ENCODE measurements around the gene NFATC1.
"Not testable (repeated sequence)": the region's sequence is repeated elsewhere in the genome, so short reads cannot be mapped to it uniquely, and the experiment has no call there.

Gene NFATC1

DNA sequence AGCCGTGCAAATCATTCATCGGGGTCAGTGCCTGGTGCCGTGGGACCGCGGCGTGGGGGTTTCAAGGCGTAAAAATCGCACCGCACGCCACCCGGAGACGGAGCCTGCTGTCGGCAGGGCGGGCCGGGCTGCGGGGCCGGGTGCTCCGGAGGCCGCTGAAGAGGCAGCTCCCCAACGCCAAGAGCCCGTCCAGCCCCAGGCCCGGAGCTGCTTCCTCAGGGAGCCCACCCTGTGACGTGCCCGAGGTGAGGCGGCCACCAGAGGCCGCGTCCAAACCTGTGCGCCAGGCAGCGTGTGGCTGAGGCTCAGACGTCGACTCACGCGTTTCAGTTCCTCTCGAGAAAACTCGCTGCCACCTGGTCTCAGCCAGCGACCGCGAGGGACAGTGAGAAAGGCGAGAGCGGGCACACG lies 98.1 kb downstream of the NFATC1 start:
- no peak for DNase-seq

DNA sequence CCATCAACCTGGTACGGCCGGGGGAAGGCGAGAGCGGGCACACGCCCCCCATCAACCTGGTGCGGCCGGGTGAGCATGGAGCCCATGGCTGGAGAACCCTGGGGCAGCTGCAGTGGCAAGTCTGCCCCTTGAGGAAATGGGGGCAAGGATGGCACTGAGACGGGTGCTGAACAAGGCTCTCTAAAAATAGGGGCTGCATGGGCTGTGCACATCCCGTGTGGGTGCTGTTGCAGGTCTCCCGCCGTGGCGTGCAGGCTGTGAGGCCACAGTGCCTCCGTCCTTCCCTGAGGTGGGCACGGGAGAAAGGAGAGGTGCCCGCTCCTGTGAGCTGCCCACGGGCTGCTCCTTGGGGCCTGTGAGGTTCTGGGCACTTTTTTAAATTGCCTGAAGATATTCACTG lies 99.2 kb downstream of the NFATC1 start:
- DNase-seq = no peak

DNA sequence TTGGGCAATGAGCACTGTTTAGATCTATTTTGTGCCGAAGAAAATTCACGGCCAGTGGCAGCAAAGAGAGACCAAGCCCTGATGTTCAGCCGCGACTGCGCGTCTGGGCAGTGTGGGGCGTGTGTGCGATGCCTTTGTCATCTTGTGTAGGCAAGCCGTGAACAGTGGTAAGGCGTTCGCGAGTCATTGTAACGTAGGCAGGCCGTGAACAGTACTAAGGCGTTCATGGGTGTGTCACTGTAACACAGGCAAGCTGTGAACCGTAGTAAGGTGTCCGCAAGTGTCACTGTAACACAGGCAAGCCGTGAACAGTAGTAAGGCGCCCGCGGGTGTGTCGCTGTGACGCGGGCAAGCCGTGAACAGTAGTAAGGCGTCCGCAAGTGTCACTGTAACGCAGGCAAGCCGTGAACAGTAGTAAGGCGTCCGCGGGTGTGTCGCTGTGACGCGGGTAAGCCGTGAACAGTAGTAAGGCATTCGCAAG lies 99.9 kb downstream of the NFATC1 start:
- no peak for DNase-seq

DNA sequence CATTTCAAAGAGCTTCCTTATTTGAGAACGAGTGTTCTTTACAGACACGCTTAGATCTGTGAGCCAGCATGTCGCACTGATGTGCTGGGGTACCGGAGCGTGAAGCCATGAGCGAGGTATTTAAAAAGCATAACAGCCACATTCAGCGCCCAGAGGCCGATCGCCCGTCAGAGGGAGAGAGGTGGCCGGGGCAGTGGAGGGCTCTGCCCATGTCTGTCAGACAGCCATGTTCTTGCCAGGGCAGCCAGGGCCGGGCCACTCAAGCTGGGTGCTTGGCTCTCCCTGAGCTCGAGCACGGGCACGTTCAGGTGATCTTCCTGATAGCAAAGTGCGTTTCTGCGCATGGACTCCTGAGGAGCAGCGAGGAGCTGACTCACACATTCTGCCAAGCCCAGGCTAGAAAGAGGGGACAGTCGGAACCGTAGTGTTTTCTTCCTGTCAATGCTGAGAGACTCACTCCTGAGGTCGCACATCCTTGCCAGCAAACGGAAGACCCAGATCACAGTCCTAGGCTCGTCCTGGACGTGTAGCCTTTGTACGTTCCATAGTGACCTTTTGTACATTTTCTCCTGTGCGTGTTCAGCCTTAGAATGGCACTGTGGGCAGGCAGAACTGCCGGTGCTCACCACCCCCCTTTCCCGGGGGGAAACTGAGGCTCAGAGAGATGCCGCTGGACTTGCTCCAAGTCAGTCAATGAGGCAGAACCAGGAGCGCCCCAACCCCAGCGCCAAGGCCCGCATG lies 100.7 kb downstream of the NFATC1 start:
- no peak for DNase-seq

DNA sequence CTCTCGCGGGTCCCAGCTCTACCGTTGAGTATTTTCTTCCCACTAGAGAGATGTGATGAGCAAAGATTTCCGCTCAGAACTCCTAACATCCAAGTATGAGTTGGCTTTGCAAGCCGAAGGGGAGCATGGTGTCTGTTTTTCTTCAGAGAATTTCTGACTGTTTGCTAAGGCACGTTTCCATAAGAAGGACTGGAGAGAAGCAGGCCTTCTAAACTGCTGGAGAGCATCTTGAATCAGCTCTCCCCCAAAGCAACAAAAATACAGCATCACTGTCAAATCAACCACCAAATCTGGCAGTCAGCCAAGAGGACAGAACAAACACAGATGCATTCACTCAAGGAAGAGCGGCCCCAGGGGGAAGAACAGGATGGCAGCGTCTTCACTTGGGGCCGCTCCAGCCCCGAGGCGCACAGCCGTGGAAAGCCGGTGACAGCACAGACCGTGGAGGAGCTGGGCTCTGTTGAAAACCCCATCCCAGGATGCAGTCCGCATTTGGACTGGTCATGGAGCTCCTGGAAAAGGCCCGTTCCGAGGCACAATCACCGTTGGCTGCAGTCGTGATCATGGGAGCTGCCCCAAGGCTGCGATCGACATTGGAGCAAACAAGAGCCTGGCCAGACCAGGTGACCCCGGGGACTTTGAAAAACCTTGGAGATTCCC lies 101.4 kb downstream of the NFATC1 start:
- peak; percentile 38 for DNase-seq

DNA sequence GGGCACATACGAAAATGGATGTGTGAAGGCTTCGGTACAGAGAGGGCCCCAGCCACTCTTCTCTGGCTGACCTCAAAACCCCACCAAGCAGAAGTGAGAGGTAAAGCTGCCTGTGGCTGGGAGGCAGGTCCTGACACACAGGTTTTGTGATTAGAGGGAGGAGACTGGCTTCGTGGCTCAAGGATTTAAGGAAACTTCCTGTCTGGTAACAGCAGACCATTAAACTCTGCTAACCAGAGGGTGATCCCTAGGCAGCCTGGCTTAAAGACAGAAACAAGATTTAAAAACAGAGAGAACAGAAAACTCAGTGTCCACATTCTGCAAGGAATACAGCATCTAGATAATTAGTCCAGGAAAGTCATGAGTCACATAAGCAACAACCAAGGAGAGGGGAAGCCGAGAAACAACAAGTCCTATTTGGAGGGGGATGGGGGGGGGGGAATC lies 101.9 kb downstream of the NFATC1 start:
- DNase-seq = no peak

DNA sequence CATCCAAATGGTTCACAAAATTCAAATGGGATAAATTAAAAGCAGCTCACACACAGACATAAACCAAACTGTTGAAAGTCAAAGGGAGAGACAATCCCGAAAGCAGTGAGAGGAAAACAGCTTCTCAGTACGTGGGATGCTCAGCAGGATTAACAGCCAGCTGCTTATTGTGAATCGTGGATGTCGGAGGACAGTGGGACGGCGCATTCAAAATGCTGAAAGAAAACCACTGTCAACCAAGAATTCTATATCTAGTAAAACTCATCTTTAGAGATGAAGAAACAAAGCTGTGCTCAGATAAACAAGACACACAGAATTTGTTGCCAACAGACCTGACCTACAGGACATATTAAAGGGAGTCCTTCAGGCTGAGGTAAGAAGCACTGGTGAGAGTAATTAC lies 102.9 kb downstream of the NFATC1 start:
- no peak for DNase-seq

DNA sequence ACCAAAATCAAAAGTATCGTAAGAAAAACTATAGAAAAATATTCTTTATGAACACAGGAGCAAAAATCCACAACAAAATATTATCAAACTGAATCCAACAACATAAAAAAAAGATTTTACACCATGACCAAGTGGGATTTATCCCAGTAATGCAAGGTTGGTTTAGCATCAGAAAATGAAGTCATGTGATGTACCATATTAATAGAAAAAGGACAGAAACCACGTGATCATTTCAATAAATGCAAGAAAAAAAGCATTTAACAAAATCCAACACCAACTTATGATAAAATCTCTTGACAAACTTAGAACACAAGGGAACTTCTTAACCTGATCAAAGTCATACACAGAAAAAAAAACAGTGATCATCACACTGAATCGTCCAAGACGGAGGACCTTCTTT lies 105.3 kb downstream of the NFATC1 start:
- no peak for DNase-seq

DNA sequence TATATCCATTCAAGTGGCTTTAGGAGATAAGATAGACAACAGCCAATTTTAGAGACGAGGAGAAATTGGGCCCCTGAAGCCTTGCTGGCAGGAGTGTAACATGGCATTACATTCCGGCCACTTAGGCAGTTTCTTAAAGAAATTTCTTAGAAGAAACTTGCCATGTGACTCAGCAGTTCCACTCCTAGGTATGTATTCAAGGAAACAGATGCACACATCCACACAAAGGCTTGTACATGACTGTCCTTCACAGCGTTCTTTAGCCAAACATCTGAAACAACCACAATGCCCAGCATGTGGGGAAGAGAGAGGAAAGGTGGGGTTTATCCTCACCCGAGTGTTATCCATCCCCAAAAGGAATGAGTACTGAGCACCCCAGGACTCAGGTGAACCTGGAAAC lies 107.1 kb downstream of the NFATC1 start:
- no peak for DNase-seq

DNA sequence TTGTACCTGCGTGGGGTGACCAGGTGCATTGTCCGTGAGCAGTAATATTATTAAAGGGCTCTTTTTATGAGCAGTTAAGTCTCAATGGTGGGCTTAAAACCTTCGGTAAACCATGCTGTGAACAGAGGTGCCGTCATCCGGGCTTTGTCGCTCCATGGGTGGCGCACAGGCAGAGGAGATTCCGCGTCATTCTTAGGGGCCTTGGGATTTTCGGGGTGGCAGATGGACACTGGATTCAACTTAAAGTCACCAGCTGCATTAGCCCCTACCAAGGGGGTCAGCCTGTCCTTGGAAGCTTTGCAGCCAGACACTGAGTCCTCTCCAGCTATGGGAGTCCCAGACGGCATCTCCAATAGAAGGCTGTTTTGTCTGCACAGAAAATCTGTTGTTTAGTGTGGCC lies 107.7 kb downstream of the NFATC1 start:
- no peak for DNase-seq

DNA sequence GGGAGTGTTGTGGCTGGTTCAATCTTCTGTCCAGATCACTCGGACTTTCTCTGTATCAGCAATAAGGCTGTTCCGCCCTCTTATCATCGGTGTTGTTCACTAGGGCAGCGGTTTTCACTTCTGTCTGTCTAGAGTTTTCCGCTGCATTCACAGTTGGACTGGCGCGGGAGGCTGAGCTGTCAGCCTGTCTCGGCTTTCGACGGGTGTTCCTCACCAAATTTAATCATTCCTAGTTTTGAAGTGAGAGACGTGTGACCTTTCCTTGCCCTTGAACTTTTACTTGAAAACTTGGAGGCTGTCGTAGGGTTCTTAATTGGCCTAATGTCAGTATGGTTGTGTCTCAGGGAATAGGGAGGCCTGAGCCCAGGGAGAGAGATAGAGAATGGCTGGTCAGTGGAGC lies 108.3 kb downstream of the NFATC1 start:
- DNase-seq = no peak

DNA sequence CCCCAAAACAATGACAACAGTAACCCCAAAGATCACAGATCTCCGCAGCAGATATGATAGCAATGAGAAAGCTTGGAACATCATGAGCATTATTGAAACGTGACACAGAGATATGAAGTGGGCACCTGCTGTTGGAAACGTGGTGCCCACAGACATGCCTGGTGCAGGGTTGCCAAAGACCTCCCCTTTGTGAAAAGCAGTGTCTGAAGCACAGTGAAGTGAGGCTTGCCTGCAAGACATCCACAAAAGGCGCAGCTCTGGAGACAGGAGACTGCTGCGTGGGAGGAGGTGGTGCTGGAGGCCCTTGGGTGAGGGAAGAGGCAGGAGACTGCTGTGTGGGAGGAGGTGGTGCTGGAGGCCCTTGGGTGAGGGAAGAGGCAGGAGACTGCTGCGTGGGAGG lies 108.8 kb downstream of the NFATC1 start:
- not testable (repeated sequence) for DNase-seq

DNA sequence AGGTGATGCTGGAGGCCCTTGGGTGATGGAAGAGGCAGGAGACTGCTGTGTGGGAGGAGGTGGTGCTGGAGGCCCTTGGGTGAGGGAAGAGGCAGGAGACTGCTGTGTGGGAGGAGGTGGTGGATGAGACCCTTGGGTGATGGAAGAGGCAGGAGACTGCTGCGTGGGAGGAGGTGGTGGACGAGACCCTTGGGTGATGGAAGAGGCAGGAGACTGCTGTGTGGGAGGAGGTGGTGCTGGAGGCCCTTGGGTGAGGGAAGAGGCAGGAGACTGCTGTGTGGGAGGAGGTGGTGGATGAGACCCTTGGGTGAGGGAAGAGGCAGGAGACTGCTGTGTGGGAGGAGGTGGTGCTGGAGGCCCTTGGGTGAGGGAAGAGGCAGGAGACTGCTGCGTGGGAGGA lies 109.7 kb downstream of the NFATC1 start:
- DNase-seq = not testable (repeated sequence)

DNA sequence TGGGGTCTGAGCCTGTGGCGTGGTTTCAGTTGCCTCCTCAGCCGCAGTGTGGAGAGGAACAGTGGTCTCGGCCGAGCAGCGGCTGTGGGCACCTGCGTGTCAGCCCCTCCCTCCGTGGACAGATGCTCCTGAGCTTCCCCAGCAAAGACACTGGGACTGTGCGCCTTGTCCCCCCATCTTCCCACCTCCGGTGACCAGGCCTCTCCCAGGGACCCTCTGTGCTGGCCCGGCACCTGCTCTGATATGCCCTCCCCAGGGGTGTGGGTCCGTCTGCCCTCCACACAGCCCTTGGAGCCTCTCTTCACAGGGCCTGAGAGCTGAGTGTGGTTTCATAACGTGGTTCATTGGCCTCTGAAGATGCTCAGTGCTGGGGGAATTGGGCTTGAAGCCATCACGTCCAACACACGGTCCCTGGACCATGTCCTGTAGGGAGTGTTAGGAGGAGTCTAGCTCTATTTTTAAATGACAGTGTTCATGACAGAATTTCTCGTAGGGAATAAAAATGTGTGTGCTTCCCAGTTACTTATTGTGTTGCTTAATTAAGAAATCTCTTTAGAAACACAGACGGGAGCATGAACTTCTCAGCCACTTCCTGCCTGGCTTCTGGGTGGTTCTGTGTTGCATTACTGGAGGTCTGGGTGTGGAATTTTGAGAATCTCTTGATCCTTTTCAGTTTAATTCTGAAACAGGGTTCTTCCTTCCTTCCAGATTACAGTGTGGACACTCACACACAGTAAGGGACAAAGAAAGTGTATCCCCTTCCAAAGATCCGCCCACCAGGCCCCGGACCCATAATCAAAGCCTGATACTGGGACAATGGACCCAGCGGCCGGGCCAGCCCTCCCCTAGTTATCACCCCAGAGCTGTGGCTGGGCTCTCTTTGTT lies 110.7 kb downstream of the NFATC1 start:
- no peak for DNase-seq

DNA sequence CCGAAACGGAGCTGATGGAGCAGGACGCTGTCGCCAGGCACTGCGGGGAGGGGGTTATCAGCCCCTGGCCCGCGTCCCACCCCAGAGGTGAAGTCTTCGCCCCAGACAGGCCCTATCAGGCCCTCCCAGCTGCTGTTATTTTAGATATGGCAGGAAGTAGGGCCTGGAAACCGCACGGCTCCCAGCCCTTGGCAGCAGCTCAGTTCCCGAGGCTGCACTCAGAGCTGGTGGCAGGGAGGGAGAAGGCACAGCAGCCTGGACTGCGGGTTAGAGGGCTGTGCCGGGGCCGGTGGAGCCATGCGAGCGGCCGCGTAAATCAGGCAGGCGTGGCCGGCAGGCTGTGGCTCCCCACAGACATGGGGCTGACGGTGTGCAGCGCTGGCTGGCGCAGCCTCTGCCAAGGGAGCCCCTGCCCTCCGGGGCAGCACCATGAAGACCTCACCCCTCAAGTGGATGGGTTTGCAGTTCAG lies 111.4 kb downstream of the NFATC1 start:
- DNase-seq = peak; percentile 24

DNA sequence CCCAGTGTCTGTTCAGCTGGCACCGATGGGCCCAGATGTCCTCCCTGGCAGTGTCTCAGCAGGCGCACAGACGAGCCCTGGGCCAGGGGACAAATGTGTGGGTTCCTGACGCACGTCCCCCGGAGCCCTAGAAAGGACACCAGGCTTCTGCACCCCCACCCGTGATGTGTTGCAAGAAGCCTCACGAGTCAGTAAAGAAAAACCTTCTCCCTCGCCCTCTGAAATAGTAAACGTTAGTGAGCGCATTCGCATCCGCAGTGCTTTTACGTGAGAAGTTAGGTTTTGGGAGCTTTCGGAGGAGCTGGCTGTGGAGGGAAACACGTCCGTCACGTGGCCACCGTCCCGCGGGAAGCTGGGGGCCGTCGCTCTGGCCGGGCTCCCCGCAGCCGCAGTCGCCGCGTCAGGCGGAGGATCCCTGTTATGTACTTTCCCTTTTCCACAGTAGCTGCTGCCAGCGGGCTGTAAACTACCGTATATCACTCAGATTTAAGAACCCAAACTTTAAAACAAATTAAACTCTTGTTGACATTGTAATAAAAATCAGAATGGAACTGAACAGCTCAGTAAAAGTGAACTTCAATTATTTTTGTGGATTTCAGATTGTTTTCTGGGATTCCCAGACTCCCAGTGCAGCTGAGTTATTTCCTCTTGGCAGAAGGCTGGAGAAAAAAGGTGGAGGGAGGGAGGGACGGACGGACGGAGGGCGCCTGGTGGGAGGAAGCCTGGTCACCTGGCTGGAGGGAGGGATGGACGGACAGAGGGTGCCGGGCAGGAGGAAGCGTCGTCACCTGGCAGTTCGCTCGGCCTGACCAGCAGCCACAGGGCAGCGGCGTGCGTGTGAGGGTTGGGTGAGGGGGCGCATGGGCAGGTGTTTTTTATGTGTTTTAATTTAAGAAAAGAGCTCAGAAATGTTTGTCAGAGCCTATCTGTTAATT lies 112.1 kb downstream of the NFATC1 start:
- DNase-seq = no peak

DNA sequence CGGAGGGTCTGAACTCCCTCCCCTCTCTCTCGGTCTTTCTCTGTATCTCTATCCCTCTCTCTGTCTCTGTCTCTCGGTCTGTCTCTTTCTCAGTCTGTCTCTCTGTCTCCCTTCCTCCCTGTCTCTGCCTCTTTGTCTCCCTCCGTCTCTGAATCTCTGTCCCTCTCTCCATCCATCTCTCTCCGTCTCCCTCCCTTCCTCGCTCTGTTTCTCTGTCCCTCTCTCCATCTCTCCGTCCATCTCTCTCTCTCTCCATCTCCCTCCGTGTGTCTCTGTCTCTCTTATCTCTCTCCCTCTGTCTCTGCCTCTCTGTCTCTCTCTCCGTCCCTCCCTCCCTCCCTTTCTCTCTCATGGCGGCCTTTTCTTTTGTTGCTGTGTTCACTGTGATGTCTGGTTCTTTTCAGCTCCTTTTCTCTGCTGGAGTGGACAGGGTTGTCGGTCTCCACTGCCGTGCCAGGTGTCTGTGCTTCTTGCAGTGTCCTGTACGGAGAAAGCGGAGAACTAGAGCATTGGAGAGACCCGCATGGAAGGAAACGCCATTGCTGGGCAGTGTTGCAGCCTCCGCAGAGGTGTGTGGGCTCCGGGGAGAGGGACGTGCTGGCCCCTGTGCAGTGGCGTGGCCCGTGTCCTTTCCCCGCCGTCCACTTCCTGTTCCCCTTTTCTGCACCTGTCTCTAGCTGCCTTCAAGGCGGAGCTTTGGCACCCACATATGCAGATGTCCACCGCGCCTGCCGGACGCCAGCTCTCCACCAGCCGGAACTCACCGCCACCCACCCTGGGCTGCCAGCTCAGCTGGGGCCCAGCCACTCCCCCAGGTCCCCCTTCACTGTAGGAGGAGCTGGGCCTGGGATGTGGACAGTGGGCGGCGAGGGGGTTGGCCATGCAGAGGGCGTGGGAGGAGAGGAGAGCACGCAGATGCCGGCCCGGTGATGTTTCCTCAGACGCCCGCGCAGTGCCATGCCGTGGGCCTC lies 113.1 kb downstream of the NFATC1 start:
- DNase-seq = no peak

DNA sequence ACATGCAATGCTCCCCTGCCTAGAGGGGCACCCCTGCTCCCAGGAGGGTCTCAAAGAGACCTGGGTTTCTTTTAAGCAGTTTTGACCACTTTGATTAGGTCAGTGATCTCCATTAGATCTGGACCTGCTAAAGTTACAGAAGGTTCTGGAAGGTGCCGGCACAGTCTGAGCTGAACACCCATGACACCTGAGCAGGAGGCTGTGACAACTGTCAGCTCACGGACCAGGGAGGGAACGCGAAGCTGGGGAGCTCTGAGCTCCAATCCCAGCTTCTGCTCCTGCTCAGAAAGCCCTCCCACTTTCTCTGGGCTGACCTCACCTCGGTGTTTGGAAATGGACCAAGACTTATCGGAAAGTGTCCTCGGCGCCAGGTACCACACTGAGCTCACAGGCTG lies 113.8 kb downstream of the NFATC1 start:
- DNase-seq = no peak

DNA sequence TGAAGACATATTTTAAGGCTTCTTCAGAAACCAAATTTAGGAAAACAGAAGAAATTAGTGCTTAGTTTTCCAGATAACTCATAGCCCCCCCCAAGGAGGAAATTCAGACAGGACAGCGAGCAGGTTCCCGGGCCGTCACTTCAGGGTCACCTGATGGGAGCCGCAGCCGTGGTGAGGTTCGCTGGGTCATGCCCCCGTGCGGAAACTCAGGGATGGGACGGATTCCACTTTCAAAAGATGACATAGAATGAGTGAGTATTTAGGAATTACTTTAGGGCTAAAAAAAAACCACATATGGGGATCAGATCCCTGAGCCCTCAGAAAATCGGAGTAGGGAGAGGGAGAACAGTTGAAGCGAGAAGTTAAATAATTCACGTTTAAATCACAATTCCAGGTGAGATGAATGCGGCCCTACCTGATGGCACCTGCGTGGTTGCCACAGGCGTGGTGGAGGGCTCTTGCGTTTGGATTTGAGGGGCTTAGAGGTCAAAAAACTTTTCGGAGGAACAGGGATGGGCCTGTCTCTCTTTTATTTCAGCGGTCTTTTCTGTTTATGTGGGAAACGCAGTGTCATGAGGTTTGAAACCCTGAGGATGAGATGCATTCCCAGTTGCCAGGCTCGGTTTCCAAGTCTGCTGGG lies 114.4 kb downstream of the NFATC1 start:
- DNase-seq = no peak

DNA sequence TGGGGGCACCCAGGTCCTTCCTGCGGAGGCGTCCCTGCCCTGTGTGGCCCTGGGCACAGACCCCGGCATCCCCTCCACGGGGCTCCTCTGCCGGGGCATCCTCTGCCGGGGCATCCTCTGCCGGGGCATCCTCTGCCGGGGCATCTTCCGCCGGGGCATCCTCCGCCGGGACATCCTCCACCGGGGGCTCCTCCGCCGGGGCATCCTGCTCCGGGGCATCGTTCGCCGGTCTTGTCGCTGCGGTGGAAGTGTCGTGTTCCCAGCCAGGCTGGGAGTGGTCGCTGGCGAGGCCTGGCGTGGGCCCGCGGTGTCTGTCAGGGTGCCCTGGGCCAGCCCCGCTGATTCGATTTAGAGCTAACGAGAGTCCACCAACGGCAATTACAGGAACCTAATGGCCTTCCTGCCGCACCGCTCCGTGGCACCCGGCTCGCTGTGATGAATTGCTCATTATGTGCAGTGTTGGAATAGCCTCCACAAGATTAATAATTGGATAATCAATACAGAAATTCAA lies 115.1 kb downstream of the NFATC1 start:
- DNase-seq = no peak
